Measurements from ENCODE around the gene NUP93. TPM values are rescaled to one million over a fixed set of nuclear protein-coding genes. Genes with fewer than 3 reads are reported as not detected.

NUP93 gene
- total and polyA plus RNA-seq, 2 of the 8 experiments (the other 6 are each of a cell fraction or from before 2014, with no cell fraction given): 147 to 201 TPM

- TF ChIP-seq CHD7 (IDR thresholded peaks at IDR 0.05; ENCODE audit: insufficient replicate concordance, low read length): no peak
- TF ChIP-seq CBX8 (IDR thresholded peaks at IDR 0.05; ENCODE audit: borderline replicate concordance, low read depth, low read length): no peak
- no peak for TF ChIP-seq CREB1 (IDR thresholded peaks at IDR 0.05)
- no peak for TF ChIP-seq TCF12 (IDR thresholded peaks at IDR 0.05; ENCODE audit: low read depth, low read length)
- no peak for TF ChIP-seq HDAC6 (IDR thresholded peaks at IDR 0.05; ENCODE audit: low read depth, low read length)
- TF ChIP-seq SP4 (IDR thresholded peaks at IDR 0.05; ENCODE audit: low read length): no peak
- TF ChIP-seq RAD21 (IDR thresholded peaks at IDR 0.05 in 1 of 2, conservative IDR thresholded peaks at IDR 0.05 in 1 of 2; ENCODE audit: low read depth in 2 of 2, low read length in 2 of 2): no peak
- TF ChIP-seq TAF1 (IDR thresholded peaks at IDR 0.05; ENCODE audit: low read depth, low read length): no peak
- no peak for TF ChIP-seq CHD1 (IDR thresholded peaks at IDR 0.05; ENCODE audit: low read depth, low read length)
- no peak for TF ChIP-seq CEBPB (IDR thresholded peaks at IDR 0.05; ENCODE audit: low read depth, low read length)
- TF ChIP-seq POLR2AphosphoS5 (IDR thresholded peaks at IDR 0.05; ENCODE audit: low read depth, low read length): no peak
These were observed 166.3 kb downstream of the NUP93 start (continued) for GRCh38 chr16:56896244-56896643.

All from H1 (cell line).